Adrenal gland (tissue), 5 donors: ENCODE measurements around the gene NCBP1.

Experiments used
- POLR2A ChIP-seq, 2 donors: fragments of 450-650 bp; IDR thresholded peaks; one replicate each; pipeline ENCODE4 v1.6.1; 2017; ENCODE audit warnings: antibody characterized with exemption in 2 of 2, mild to moderate bottlenecking in 2 of 2, moderate library complexity in 1 of 2
- TF ChIP-seq, protein P1 (sequence below), 6 experiments: fragments of 450-650 bp in 4 of 6; fragments of 200-600 bp in 2 of 6; sonication (generic) in 1 of 6; IDR thresholded peaks; 1 replicate in 5 of 6; 2 replicates in 1 of 6; pipeline versions ENCODE4 v1.5.1 to v1.8.0; 2016 to 2021; ENCODE audit warnings: antibody characterized with exemption in 6 of 6, mild to moderate bottlenecking in 2 of 6, moderate library complexity in 1 of 6
- donor health status: DM: no; HTN: no; CAD: no.

DNA sequence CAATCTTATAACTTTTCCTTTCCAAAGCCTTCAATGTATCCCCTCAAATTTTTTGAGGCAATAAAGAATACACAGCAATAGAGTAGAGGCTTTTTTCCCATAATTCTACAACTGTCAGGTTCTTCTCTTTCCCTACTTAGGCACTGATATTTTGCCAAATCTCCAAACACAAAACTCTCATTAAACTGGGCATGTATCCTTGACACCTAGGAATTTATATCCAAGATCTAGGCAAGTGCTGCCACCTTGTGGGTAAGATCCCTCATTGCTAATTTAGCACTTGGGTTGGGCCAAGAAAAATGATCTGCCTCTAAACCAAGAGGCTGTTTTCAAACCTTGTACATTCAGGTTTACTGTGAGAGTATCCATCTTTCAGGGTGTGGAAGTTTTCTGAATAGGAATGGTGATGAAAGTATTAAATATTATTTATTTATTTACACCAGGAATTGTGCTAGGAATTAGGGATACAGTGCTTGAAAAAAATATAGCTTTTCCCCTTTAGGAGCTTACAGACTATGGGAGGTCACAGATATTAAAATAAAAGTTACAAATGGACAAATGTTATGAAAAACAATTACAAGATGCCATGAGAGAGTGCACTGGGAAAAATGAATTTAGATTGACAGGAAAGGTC, 18.1 kb upstream of the NCBP1 start:
- TF ChIP-seq, protein P1, sequence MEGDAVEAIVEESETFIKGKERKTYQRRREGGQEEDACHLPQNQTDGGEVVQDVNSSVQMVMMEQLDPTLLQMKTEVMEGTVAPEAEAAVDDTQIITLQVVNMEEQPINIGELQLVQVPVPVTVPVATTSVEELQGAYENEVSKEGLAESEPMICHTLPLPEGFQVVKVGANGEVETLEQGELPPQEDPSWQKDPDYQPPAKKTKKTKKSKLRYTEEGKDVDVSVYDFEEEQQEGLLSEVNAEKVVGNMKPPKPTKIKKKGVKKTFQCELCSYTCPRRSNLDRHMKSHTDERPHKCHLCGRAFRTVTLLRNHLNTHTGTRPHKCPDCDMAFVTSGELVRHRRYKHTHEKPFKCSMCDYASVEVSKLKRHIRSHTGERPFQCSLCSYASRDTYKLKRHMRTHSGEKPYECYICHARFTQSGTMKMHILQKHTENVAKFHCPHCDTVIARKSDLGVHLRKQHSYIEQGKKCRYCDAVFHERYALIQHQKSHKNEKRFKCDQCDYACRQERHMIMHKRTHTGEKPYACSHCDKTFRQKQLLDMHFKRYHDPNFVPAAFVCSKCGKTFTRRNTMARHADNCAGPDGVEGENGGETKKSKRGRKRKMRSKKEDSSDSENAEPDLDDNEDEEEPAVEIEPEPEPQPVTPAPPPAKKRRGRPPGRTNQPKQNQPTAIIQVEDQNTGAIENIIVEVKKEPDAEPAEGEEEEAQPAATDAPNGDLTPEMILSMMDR (IDR thresholded peaks at IDR 0.05) = peak; percentile 83 to 93 (median 90)
- no peak for TF ChIP-seq POLR2A (IDR thresholded peaks at IDR 0.05)
